HCT116 (cell line): ENCODE measurements around the gene FKBP2. TPM values are rescaled to one million over a fixed set of nuclear protein-coding genes. Genes with fewer than 3 reads are reported as not detected.
A peak's percentile ranks its signal among the peaks of the same experiment; 100 is the strongest.

Source experiments
- CBX3 ChIP-seq: IDR thresholded peaks from 2 replicates; pipeline ENCODE4 v1.6.1; 2012; ENCODE audit warnings: low read depth
- EGR1 ChIP-seq: IDR thresholded peaks from 2 replicates; pipeline ENCODE4 v1.6.1; 2012; ENCODE audit warnings: low read depth
- JUND ChIP-seq: IDR thresholded peaks from 2 replicates; pipeline ENCODE4 v1.6.1; 2012
- POLR2A ChIP-seq: IDR thresholded peaks from 2 replicates; pipeline ENCODE4 v1.7.0; 2011; ENCODE audit warnings: borderline replicate concordance; ENCODE audit not compliant: insufficient read depth, insufficient read length; ENCODE audit errors: extremely low read depth
- RAD21 ChIP-seq: IDR thresholded peaks from 2 replicates; pipeline ENCODE4 v1.6.1; 2012; ENCODE audit warnings: low read depth, mild to moderate bottlenecking
- SRF ChIP-seq: IDR thresholded peaks from 2 replicates; pipeline ENCODE4 v1.6.1; 2012; ENCODE audit warnings: low read depth
- YY1 ChIP-seq: IDR thresholded peaks from 2 replicates; pipeline ENCODE4 v1.6.1; 2011; ENCODE audit warnings: low read length, low read depth, moderate library complexity, mild to moderate bottlenecking; ENCODE audit not compliant: insufficient replicate concordance; ENCODE audit errors: extremely low read depth
- ZFX ChIP-seq: fragments of 450-650 bp; IDR thresholded peaks from 2 replicates; pipeline ENCODE4 v1.6.1; 2017
- total RNA-seq: library from RNA; stranded (reverse); gene quantifications from one replicate; pipeline ENCODE4 v1.2.1, GENCODE V29; 2021; ENCODE audit not compliant: unreplicated experiment
- TF ChIP-seq, protein P1 (sequence below), 3 experiments: fragments of 200-600 bp in 1 of 3; sonication (generic) in 1 of 3; IDR thresholded peaks in 2 of 3; conservative IDR thresholded peaks in 1 of 3; 2 replicates each; pipeline ENCODE4 v1.5.1; 2012 to 2017; ENCODE audit warnings: low read depth in 2 of 3, low read length in 2 of 3, antibody characterized with exemption in 1 of 3, borderline replicate concordance in 1 of 3, control low read depth in 1 of 3, mild to moderate bottlenecking in 1 of 3, mixed read lengths in 1 of 3, mixed run types in 1 of 3, moderate library complexity in 1 of 3; ENCODE audit not compliant: insufficient read depth in 1 of 3
- TF ChIP-seq, protein P2 (sequence below): IDR thresholded peaks from 2 replicates; pipeline ENCODE4 v1.6.1; 2011; ENCODE audit warnings: mild to moderate bottlenecking, low read length, moderate library complexity; ENCODE audit not compliant: insufficient replicate concordance; ENCODE audit errors: extremely low read depth

FKBP2 gene
- total RNA-seq, 1 experiment from 2014 or later, result 69.2 TPM

DNA sequence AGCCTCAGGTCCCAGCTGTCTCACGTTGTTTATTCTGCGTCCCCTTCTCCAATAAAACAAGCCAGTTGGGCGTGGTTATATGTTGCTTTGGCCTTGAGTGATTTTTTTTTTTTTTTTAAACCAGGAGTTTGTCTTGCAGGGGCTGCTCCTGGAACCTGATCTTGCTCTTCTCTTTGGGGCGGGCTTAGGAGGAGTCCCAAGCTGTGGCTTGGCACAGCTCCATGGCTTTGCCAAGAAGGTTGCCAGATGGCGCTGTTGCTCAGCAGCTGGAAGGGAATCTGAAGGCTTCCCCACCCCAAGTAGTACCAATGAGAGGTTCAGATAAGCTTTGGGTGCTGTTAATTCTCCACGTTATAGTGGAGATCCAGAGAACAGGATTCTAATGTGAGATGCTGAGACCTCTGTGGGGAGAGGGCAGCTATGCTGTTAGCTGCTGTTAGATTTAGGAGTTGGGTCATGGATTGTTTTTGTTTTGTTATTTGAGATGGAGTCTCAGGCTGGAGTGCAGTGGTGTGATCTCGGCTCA lies 36.4 kb upstream of the FKBP2 start (continued):
- TF ChIP-seq RAD21 (peak; percentile 94), YY1 (no peak), CBX3 (no peak), EGR1 (no peak), ZFX (no peak), SRF (0 out of 2 replicates have a peak, but pooled peaks have one; percentile 5), POLR2A (no peak), JUND (no peak)
- TF ChIP-seq, protein P1, sequence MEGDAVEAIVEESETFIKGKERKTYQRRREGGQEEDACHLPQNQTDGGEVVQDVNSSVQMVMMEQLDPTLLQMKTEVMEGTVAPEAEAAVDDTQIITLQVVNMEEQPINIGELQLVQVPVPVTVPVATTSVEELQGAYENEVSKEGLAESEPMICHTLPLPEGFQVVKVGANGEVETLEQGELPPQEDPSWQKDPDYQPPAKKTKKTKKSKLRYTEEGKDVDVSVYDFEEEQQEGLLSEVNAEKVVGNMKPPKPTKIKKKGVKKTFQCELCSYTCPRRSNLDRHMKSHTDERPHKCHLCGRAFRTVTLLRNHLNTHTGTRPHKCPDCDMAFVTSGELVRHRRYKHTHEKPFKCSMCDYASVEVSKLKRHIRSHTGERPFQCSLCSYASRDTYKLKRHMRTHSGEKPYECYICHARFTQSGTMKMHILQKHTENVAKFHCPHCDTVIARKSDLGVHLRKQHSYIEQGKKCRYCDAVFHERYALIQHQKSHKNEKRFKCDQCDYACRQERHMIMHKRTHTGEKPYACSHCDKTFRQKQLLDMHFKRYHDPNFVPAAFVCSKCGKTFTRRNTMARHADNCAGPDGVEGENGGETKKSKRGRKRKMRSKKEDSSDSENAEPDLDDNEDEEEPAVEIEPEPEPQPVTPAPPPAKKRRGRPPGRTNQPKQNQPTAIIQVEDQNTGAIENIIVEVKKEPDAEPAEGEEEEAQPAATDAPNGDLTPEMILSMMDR (IDR thresholded peaks at IDR 0.05 in 2 of 3, conservative IDR thresholded peaks at IDR 0.05 in 1 of 3; ENCODE audit: borderline replicate concordance in 1 of 3, insufficient read depth in 1 of 3, low read depth in 2 of 3, low read length in 2 of 3), result peak; percentile 75 to 90 (median 87)
- TF ChIP-seq, protein P2, sequence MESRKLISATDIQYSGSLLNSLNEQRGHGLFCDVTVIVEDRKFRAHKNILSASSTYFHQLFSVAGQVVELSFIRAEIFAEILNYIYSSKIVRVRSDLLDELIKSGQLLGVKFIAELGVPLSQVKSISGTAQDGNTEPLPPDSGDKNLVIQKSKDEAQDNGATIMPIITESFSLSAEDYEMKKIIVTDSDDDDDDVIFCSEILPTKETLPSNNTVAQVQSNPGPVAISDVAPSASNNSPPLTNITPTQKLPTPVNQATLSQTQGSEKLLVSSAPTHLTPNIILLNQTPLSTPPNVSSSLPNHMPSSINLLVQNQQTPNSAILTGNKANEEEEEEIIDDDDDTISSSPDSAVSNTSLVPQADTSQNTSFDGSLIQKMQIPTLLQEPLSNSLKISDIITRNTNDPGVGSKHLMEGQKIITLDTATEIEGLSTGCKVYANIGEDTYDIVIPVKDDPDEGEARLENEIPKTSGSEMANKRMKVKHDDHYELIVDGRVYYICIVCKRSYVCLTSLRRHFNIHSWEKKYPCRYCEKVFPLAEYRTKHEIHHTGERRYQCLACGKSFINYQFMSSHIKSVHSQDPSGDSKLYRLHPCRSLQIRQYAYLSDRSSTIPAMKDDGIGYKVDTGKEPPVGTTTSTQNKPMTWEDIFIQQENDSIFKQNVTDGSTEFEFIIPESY, result no peak
